Femur (tissue), 1 donor: Measurements from ENCODE around the gene SCN2B.

Experiments
- DNase-seq: peaks from one replicate; pipeline ENCODE4 v3.0.0-alpha.2; 2017

SCN2B gene

GRCh38 chr11:118128721-118129470 lies 47.5 kb downstream of the SCN2B start:
- DNase-seq = no peak

- no peak for DNase-seq
Measured at GRCh38 chr11:118128310-118128709, 48.1 kb downstream of the SCN2B start.

- DNase-seq = no peak
Measured at GRCh38 chr11:118126082-118126838, 50.2 kb downstream of the SCN2B start.

GRCh38 chr11:118124929-118125535 lies 51.4 kb downstream of the SCN2B start:
- DNase-seq = no peak

- no peak for DNase-seq
Measured at GRCh38 chr11:118120793-118121192, 55.6 kb downstream of the SCN2B start.

GRCh38 chr11:118117790-118118601 lies 58.4 kb downstream of the SCN2B start:
- no peak for DNase-seq

- no peak for DNase-seq
Measured at GRCh38 chr11:118115048-118115447, 61.4 kb downstream of the SCN2B start.

- no peak for DNase-seq
Measured at GRCh38 chr11:118114266-118114665, 62.2 kb downstream of the SCN2B start.

- DNase-seq = no peak
Measured at GRCh38 chr11:118112711-118113430, 63.6 kb downstream of the SCN2B start.
